ENCODE results near the gene NIFK. TPM values are rescaled to one million over a fixed set of nuclear protein-coding genes. Genes with fewer than 3 reads are reported as not detected.
"Not testable (repeated sequence)": the region's sequence is repeated elsewhere in the genome, so short reads cannot be mapped to it uniquely, and the experiment has no call there.

The NIFK gene
- total and polyA plus RNA-seq, 2 experiments from 2014 or later: 20.4 to 44.0 TPM

GRCh38 chr2:121716126-121716525, 20.5 kb downstream of the NIFK start:
- Histone ChIP-seq H3K36me3 (no peaks in the 10 kb centered on the region), H3K27me3 (no peaks in the 10 kb centered on the region), H3K4me3 (no peak overlapping the region), H3K4me1 (ENCODE audit: low read depth) (peaks cover 6% of the 10 kb centered on the region), H3K27ac (no peak overlapping the region), H3K9me3 (ENCODE audit: low read depth) (no peaks in the 10 kb centered on the region)
- TF ChIP-seq CTCF (IDR thresholded peaks at IDR 0.05; ENCODE audit: low read depth, low read length): no peak
- no peak for DNase-seq (ENCODE audit: low read depth in 1 of 2, low spot score in 1 of 2)

GRCh38 chr2:121711481-121711880, 25.2 kb downstream of the NIFK start:
- not testable (repeated sequence) for H3K4me3 ChIP-seq; DNase-seq (ENCODE audit: low read depth in 1 of 2, low spot score in 1 of 2); H3K27ac ChIP-seq; H3K9me3 ChIP-seq (ENCODE audit: low read depth); H3K4me1 ChIP-seq (ENCODE audit: low read depth); H3K27me3 ChIP-seq; H3K36me3 ChIP-seq

- H3K9me3 ChIP-seq (ENCODE audit: low read depth): no peaks in the 10 kb centered on the region
- no peak for DNase-seq (ENCODE audit: low read depth in 1 of 2, low spot score in 1 of 2)
- H3K4me1 ChIP-seq (ENCODE audit: low read depth): no peaks in the 10 kb centered on the region
- no peak overlapping the region for H3K27ac ChIP-seq
- TF ChIP-seq CTCF (IDR thresholded peaks at IDR 0.05; ENCODE audit: low read depth, low read length): no peak
- H3K27me3 ChIP-seq: no peaks in the 10 kb centered on the region
- H3K36me3 ChIP-seq: no peaks in the 10 kb centered on the region
- H3K4me3 ChIP-seq: no peak overlapping the region
Measured at GRCh38 chr2:121710470-121711170, 26.1 kb downstream of the NIFK start.

GRCh38 chr2:121709776-121710469, 26.8 kb downstream of the NIFK start:
- Histone ChIP-seq H3K9me3 (ENCODE audit: low read depth) (no peaks in the 10 kb centered on the region), H3K27ac (no peak overlapping the region), H3K4me3 (no peak overlapping the region), H3K27me3 (no peaks in the 10 kb centered on the region), H3K36me3 (no peaks in the 10 kb centered on the region), H3K4me1 (ENCODE audit: low read depth) (no peaks in the 10 kb centered on the region)
- no peak for DNase-seq (ENCODE audit: low read depth in 1 of 2, low spot score in 1 of 2)
- no peak for TF ChIP-seq CTCF (IDR thresholded peaks at IDR 0.05; ENCODE audit: low read depth, low read length)

- Histone ChIP-seq H3K4me3 (no peak overlapping the region), H3K27ac (no peak overlapping the region), H3K36me3 (no peaks in the 10 kb centered on the region), H3K27me3 (no peaks in the 10 kb centered on the region), H3K9me3 (ENCODE audit: low read depth) (no peaks in the 10 kb centered on the region), H3K4me1 (ENCODE audit: low read depth) (no peaks in the 10 kb centered on the region)
- TF ChIP-seq CTCF (IDR thresholded peaks at IDR 0.05; ENCODE audit: low read depth, low read length): no peak
- DNase-seq (ENCODE audit: low read depth in 1 of 2, low spot score in 1 of 2): no peak
Measured at GRCh38 chr2:121707920-121708361, 28.7 kb downstream of the NIFK start.

GRCh38 chr2:121707344-121707919, 29.2 kb downstream of the NIFK start:
- Histone ChIP-seq H3K4me3 (no peak overlapping the region), H3K4me1 (ENCODE audit: low read depth) (no peaks in the 10 kb centered on the region), H3K27ac (no peak overlapping the region), H3K27me3 (no peaks in the 10 kb centered on the region), H3K36me3 (no peaks in the 10 kb centered on the region), H3K9me3 (ENCODE audit: low read depth) (no peaks in the 10 kb centered on the region)
- DNase-seq (ENCODE audit: low read depth in 1 of 2, low spot score in 1 of 2): no peak
- no peak for TF ChIP-seq CTCF (IDR thresholded peaks at IDR 0.05; ENCODE audit: low read depth, low read length)
